Measurements from ENCODE around the gene GJD3.

DNA sequence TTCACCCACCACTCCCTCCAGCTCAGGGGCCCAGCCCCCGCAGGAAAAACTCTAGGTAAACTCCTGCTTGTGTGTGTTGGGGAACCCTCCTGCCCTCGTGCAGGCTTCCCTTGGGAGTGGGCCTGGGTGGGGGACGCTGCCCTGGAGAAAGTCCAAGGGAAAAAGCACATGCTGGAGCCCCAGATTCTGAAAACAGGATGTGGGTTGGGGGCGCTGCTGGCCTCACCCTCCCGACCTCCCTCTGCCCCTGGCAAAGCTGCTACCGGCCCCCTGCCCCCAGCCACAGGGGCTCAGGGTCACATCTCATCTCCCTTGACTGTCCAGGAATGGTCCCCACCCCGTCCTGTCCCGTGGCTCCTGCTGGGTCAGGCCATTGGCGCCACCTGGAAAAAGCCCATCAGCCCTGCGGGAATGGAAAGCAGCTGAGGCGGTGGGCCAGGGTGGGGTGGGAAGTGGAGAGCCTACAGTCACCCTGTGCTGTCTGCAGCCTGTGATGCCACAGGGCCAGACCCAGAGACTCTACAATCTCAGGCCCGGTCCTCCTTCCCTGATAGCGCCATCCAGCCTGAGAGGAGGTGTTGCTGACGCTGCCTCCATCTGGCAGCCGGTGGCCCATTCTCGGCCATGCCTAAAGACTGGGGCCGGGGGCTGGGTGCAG lies 2.5 kb upstream of the GJD3 start:
- TF ChIP-seq POLR2AphosphoS5 (IDR thresholded peaks at IDR 0.05) (no peak), EP300 (IDR thresholded peaks at IDR 0.05) (no peak), POLR2A (IDR thresholded peaks at IDR 0.05) (no peak)
- TF ChIP-seq, protein P1, sequence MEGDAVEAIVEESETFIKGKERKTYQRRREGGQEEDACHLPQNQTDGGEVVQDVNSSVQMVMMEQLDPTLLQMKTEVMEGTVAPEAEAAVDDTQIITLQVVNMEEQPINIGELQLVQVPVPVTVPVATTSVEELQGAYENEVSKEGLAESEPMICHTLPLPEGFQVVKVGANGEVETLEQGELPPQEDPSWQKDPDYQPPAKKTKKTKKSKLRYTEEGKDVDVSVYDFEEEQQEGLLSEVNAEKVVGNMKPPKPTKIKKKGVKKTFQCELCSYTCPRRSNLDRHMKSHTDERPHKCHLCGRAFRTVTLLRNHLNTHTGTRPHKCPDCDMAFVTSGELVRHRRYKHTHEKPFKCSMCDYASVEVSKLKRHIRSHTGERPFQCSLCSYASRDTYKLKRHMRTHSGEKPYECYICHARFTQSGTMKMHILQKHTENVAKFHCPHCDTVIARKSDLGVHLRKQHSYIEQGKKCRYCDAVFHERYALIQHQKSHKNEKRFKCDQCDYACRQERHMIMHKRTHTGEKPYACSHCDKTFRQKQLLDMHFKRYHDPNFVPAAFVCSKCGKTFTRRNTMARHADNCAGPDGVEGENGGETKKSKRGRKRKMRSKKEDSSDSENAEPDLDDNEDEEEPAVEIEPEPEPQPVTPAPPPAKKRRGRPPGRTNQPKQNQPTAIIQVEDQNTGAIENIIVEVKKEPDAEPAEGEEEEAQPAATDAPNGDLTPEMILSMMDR (IDR thresholded peaks at IDR 0.05): no peak

Data from suprapubic skin (tissue), 4 donors.